ENCODE measurements around the gene BBS2. TPM values are rescaled to one million over a fixed set of nuclear protein-coding genes. Genes with fewer than 3 reads are reported as not detected.

Gene BBS2
- total RNA-seq, 1 donor from 2014 or later = 82.1 TPM

- DNase-seq (ENCODE audit: low read depth) = peak; percentile 23
Observed at GRCh38 chr16:56478281-56479049, 41.4 kb downstream of the BBS2 start.

GRCh38 chr16:56477096-56477878 lies 42.5 kb downstream of the BBS2 start:
- DNase-seq (ENCODE audit: low read depth) = peak; percentile 89

GRCh38 chr16:56475201-56475600 lies 44.6 kb downstream of the BBS2 start:
- DNase-seq (ENCODE audit: low read depth) = no peak

- no peak for DNase-seq (ENCODE audit: low read depth)
Observed at GRCh38 chr16:56470666-56471065, 49.2 kb downstream of the BBS2 start.

- no peak for DNase-seq (ENCODE audit: low read depth)
Observed at GRCh38 chr16:56470232-56470631, 49.6 kb downstream of the BBS2 start.

- DNase-seq (ENCODE audit: low read depth) = no peak
Observed at GRCh38 chr16:56469748-56470147, 50.1 kb downstream of the BBS2 start.

- no peak for DNase-seq (ENCODE audit: low read depth)
Observed at GRCh38 chr16:56468800-56469199, 51.0 kb downstream of the BBS2 start.

- no peak for DNase-seq (ENCODE audit: low read depth)
Observed at GRCh38 chr16:56466344-56466743, 53.5 kb downstream of the BBS2 start.

GRCh38 chr16:56463153-56463552 lies 56.7 kb downstream of the BBS2 start:
- no peak for DNase-seq (ENCODE audit: low read depth)

- no peak for DNase-seq (ENCODE audit: low read depth)
Observed at GRCh38 chr16:56462064-56462796, 57.6 kb downstream of the BBS2 start.

GRCh38 chr16:56460101-56460500 lies 59.7 kb downstream of the BBS2 start:
- DNase-seq (ENCODE audit: low read depth) = no peak

GRCh38 chr16:56457927-56458470 lies 61.8 kb downstream of the BBS2 start:
- no peak for DNase-seq (ENCODE audit: low read depth)

GRCh38 chr16:56451753-56452689 lies 67.8 kb downstream of the BBS2 start:
- peak; percentile 47 for DNase-seq (ENCODE audit: low read depth)

GRCh38 chr16:56450986-56451752 lies 68.7 kb downstream of the BBS2 start, which contains the start of the genes NUDT21 and OGFOD1:
Gene NUDT21 (minus strand): TSS chr16:56451332. CDS start chr16:56451202, 130 bp downstream.
Gene OGFOD1 (plus strand): TSS chr16:56451554. CDS start chr16:56451613, 59 bp downstream.
- peak; percentile 98 for DNase-seq (ENCODE audit: low read depth)

GRCh38 chr16:56450275-56450985 lies 69.4 kb downstream of the BBS2 start:
- DNase-seq (ENCODE audit: low read depth) = no peak

- peak; percentile 46 for DNase-seq (ENCODE audit: low read depth)
Observed at GRCh38 chr16:56448005-56448404, 71.8 kb downstream of the BBS2 start.

- no peak for DNase-seq (ENCODE audit: low read depth)
Observed at GRCh38 chr16:56447286-56447685, 72.5 kb downstream of the BBS2 start.

GRCh38 chr16:56438038-56438437 lies 81.8 kb downstream of the BBS2 start:
- no peak for DNase-seq (ENCODE audit: low read depth)

- no peak for DNase-seq (ENCODE audit: low read depth)
Observed at GRCh38 chr16:56436258-56436657, 83.6 kb downstream of the BBS2 start.
